NB4 (cell line): ENCODE measurements around the gene YJU2.

Source experiments
- CTCF ChIP-seq: IDR thresholded peaks from one replicate; pipeline ENCODE4 v1.5.1; 2012; ENCODE audit warnings: low read depth, low read length
- MYC ChIP-seq: IDR thresholded peaks from 2 replicates; pipeline ENCODE4 v1.6.1; 2011; ENCODE audit warnings: low read depth, low read length
- POLR2A ChIP-seq: IDR thresholded peaks from 2 replicates; pipeline ENCODE4 v1.6.1; 2011; ENCODE audit warnings: mild to moderate bottlenecking; ENCODE audit not compliant: insufficient read length; ENCODE audit errors: extremely low read depth

DNA sequence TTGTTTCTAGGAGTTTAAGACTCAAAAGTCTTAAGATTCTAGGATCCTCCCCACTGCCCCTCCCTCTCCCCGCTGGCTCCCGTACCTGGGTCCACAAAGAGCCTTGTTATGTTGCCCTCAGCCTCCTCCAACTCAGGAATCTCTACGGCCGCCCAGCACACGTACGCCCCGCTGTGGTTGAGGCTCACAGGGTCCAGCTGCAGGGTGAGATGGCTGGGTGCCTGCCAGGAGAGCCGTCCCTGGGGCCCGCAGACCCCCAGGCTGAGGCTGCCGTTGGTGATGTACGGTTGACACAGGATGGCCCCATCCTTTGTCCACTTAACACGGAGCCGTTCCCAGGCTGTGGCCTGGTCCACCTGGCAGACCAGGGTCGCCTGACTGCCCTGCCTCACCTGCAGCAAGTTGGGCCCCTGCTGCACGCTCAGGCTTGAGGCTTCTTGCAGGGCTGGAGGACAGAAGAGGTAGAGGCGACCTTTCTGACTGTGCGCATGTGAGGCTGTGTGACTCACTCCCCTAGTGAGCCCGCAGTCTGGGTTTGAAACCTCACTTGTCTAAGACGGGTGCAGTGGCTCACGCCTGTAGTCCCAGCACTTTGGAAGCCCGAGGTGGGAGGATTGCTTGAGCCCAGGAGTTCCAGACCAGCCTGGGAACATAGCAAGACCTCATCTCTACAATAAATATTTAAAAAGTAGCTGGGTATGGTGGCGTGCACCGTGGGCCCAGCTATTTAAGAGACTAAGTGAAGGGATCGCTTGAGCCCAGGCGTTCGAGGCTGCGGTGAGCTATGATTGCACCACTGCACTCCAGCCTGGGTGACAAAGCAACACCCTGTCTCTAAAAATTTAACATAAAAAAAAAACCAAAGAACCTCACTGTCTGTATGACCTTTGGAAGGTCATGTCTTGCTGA, 51.3 kb downstream of the YJU2 start:
- TF ChIP-seq CTCF (no peak), POLR2A (no peak), MYC (no peak)
